CD4-positive, alpha-beta T cell (primary cell): ENCODE data around the gene YPEL2. TPM values are rescaled to one million over a fixed set of nuclear protein-coding genes. Genes with fewer than 3 reads are reported as not detected.

Source experiments
- ATAC-seq: fragments of 200-7000 bp; cut with Tn5 transposase; one replicate; pipeline ENCODE4 v1.10.0; 2022; ENCODE audit warnings: mild to moderate bottlenecking; ENCODE audit not compliant: poor library complexity
- CTCF ChIA-PET: fragments of 350-600 bp; sonication (Branson Sonifier 250); formaldehyde crosslinking; loops from one replicate; lab custom pipeline; 2021; ENCODE audit warnings: antibody characterized with exemption, inconsistent platforms; lab: Charles Lee
- POLR2A ChIA-PET: fragments of 350-600 bp; sonication (Branson Sonifier 250); formaldehyde crosslinking; loops from one replicate; lab custom pipeline; 2021; ENCODE audit warnings: antibody characterized with exemption, inconsistent platforms; lab: Charles Lee
- DNase-seq, 14 experiments: peaks; one replicate each; pipeline ENCODE4 v3.0.0-alpha.2; 2013 to 2020; ENCODE audit warnings: mixed read lengths in 2 of 14
- H3K27ac ChIP-seq, 2 donors: one replicate each; pipeline versions ENCODE4 v1.5.1 to v1.7.0; 2013; ENCODE audit warnings: low read length in 2 of 2, low read depth in 1 of 2, mild to moderate bottlenecking in 1 of 2
- H3K27me3 ChIP-seq, 2 experiments: 1 replicate in 1 of 2; 2 replicates in 1 of 2; pipeline versions ENCODE4 v1.6.1 to v1.7.0; 2013; ENCODE audit warnings: low read length in 2 of 2, control low read depth in 1 of 2, mild to moderate bottlenecking in 1 of 2, moderate library complexity in 1 of 2; ENCODE audit not compliant: insufficient read depth in 2 of 2, control insufficient read depth in 1 of 2
- H3K36me3 ChIP-seq: one replicate; pipeline ENCODE4 v1.6.1; 2013; ENCODE audit warnings: low read length, control low read depth; ENCODE audit not compliant: insufficient read depth
- H3K4me1 ChIP-seq: one replicate; pipeline ENCODE4 v1.6.1; 2013; ENCODE audit warnings: low read length, control low read depth; ENCODE audit not compliant: insufficient read depth
- H3K4me3 ChIP-seq: one replicate; pipeline ENCODE4 v1.5.1; 2013; ENCODE audit warnings: mild to moderate bottlenecking, low read length, moderate library complexity
- H3K9me3 ChIP-seq, 2 experiments: 1 replicate in 1 of 2; 2 replicates in 1 of 2; pipeline versions ENCODE4 v1.6.1 to v1.7.0; 2013; ENCODE audit warnings: low read length in 2 of 2, mild to moderate bottlenecking in 2 of 2, control low read depth in 1 of 2, moderate library complexity in 1 of 2; ENCODE audit not compliant: control insufficient read depth in 1 of 2, insufficient read depth in 1 of 2
- H3K27ac Mint-ChIP-seq: one replicate; pipeline ENCODE4 v1.8.0; 2020; ENCODE audit warnings: mixed read lengths
- H3K27me3 Mint-ChIP-seq: one replicate; pipeline ENCODE4 v1.8.0; 2021; ENCODE audit warnings: mixed read lengths
- H3K36me3 Mint-ChIP-seq: one replicate; pipeline ENCODE4 v1.8.0; 2021; ENCODE audit warnings: low read depth, mixed read lengths
- H3K4me1 Mint-ChIP-seq: one replicate; pipeline ENCODE4 v1.8.0; 2021; ENCODE audit warnings: low read depth, mixed read lengths
- H3K4me3 Mint-ChIP-seq: one replicate; pipeline ENCODE4 v1.8.0; 2020; ENCODE audit warnings: mild to moderate bottlenecking, mixed read lengths
- H3K9me3 Mint-ChIP-seq: one replicate; pipeline ENCODE4 v1.8.0; 2020; ENCODE audit warnings: mixed read lengths
- CTCF ChIP-seq: fragments of 200-600 bp; IDR thresholded peaks from one replicate; pipeline ENCODE4 v1.8.0; 2022; ENCODE audit warnings: antibody characterized with exemption, mild to moderate bottlenecking
- intact Hi-C, 2 experiments: fragments of 100-400 bp; cut with DNase I in 1 of 2; cut with micrococcal nuclease in 1 of 2; formaldehyde crosslinking; loops; one replicate each; pipeline versions ENCODE4 v1.15.1 to v1.9.0; 2023 to 2025; cut with DNase I, micrococcal nuclease
- total RNA-seq, 174 experiments: library from RNA in 2 of 174; stranded (reverse) in 2 of 174; gene quantifications; one replicate each; pipeline ENCODE4 v1.2.3 and lab custom pipeline; 2021 to 2026

Gene YPEL2
- total RNA-seq, 2 experiments from 2014 or later = 69.1 to 71.6 TPM

- Mint-ChIP-seq H3K9me3 (no peaks in the 10 kb centered on the region), H3K4me3 (no peak overlapping the region), H3K4me1 (no peaks in the 10 kb centered on the region), H3K36me3 (no peaks in the 10 kb centered on the region), H3K27ac (no peak overlapping the region), H3K27me3 (peaks cover 9% of the 10 kb centered on the region)
- peak in 1 of 14 experiments; percentile 5 for DNase-seq
- no peak overlapping the region for H3K4me3 ChIP-seq
- H3K9me3 ChIP-seq = no peaks in the 10 kb centered on the region
- intact Hi-C loops = no loop called here
- H3K4me1 ChIP-seq = no peaks in the 10 kb centered on the region
- no peak overlapping the region for H3K27ac ChIP-seq
- CTCF ChIA-PET = no interaction called here
- H3K27me3 ChIP-seq = no peaks in the 10 kb centered on the region
- POLR2A ChIA-PET = interaction anchor here (1.3 kb wide), 1 partner anchor 28 kb away, joined by 3 read pairs; no protein-coding TSS in a partner anchor
- TF ChIP-seq CTCF = no peak
- no peaks in the 10 kb centered on the region for H3K36me3 ChIP-seq
- ATAC-seq = no peak
These were observed 30.5 kb upstream of the YPEL2 start for GRCh38 chr17:59300941-59301340.

- Histone ChIP-seq H3K27me3 (no peaks in the 10 kb centered on the region), H3K9me3 (no peaks in the 10 kb centered on the region), H3K4me1 (no peaks in the 10 kb centered on the region), H3K27ac (no peak overlapping the region), H3K4me3 (no peak overlapping the region), H3K36me3 (no peaks in the 10 kb centered on the region)
- no peak for TF ChIP-seq CTCF
- ChIA-PET POLR2A (no interaction called here), CTCF (interaction anchor here (0.6 kb wide), 1 partner anchor 138 kb away, joined by 3 read pairs; no protein-coding TSS in a partner anchor)
- no peak overlapping the region for H3K27ac Mint-ChIP-seq
- peaks cover 4% of the 10 kb centered on the region for H3K27me3 Mint-ChIP-seq
- H3K9me3 Mint-ChIP-seq = no peaks in the 10 kb centered on the region
- ATAC-seq = no peak
- H3K4me3 Mint-ChIP-seq = no peak overlapping the region
- intact Hi-C loops = no loop called here
- H3K36me3 Mint-ChIP-seq = no peaks in the 10 kb centered on the region
- H3K4me1 Mint-ChIP-seq = no peaks in the 10 kb centered on the region
- no peak for DNase-seq
These were observed 26.6 kb upstream of the YPEL2 start for GRCh38 chr17:59304811-59305210.

GRCh38 chr17:59310263-59310920, 21.1 kb upstream of the YPEL2 start:
- H3K36me3 Mint-ChIP-seq = no peaks in the 10 kb centered on the region
- no peak overlapping the region for H3K4me3 Mint-ChIP-seq
- intact Hi-C loops = loop anchor here in 1 of 2 experiments (5.0 kb wide), 1 partner anchor 88 kb away; the partner anchor contains the start of gene GDPD1
- no peaks in the 10 kb centered on the region for H3K4me1 ChIP-seq
- no peak overlapping the region for H3K27ac ChIP-seq
- no peaks in the 10 kb centered on the region for H3K27me3 Mint-ChIP-seq
- no peaks in the 10 kb centered on the region for H3K27me3 ChIP-seq
- no peaks in the 10 kb centered on the region for H3K9me3 Mint-ChIP-seq
- ChIA-PET CTCF (interaction anchor here (0.6 to 2.1 kb wide), 8 partner anchors 11 to 211 kb away, joined by 3 to 46 read pairs (median 4); no protein-coding TSS in a partner anchor), POLR2A (interaction anchor here (0.8 to 2.0 kb wide), 7 partner anchors 19 to 792 kb away, joined by 3 to 12 read pairs (median 5); no protein-coding TSS in a partner anchor)
- H3K36me3 ChIP-seq = no peaks in the 10 kb centered on the region
- H3K4me1 Mint-ChIP-seq = peaks cover 6% of the 10 kb centered on the region
- no peaks in the 10 kb centered on the region for H3K9me3 ChIP-seq
- H3K4me3 ChIP-seq = no peak overlapping the region
- TF ChIP-seq CTCF = no peak
- ATAC-seq = no peak
- DNase-seq = no peak
- H3K27ac Mint-ChIP-seq = no peak overlapping the region
